ENCODE results near the gene FGGY. TPM values are rescaled to one million over a fixed set of nuclear protein-coding genes. Genes with fewer than 3 reads are reported as not detected.
A peak's percentile ranks its signal among the peaks of the same experiment; 100 is the strongest.

FGGY gene
- total RNA-seq, 1 donor from 2014 or later: 12.6 TPM

GRCh38 chr1:59695252-59695651 is 398.4 kb downstream of the FGGY start:
- no peak for DNase-seq (ENCODE audit: extremely low spot score, unreplicated experiment)
- H3K27ac Mint-ChIP-seq: no peak overlapping the region
- peaks cover 49% of the 10 kb centered on the region for H3K4me1 Mint-ChIP-seq (ENCODE audit: unreplicated experiment)
- no peaks in the 10 kb centered on the region for H3K27me3 Mint-ChIP-seq
- TF ChIP-seq, protein P1, sequence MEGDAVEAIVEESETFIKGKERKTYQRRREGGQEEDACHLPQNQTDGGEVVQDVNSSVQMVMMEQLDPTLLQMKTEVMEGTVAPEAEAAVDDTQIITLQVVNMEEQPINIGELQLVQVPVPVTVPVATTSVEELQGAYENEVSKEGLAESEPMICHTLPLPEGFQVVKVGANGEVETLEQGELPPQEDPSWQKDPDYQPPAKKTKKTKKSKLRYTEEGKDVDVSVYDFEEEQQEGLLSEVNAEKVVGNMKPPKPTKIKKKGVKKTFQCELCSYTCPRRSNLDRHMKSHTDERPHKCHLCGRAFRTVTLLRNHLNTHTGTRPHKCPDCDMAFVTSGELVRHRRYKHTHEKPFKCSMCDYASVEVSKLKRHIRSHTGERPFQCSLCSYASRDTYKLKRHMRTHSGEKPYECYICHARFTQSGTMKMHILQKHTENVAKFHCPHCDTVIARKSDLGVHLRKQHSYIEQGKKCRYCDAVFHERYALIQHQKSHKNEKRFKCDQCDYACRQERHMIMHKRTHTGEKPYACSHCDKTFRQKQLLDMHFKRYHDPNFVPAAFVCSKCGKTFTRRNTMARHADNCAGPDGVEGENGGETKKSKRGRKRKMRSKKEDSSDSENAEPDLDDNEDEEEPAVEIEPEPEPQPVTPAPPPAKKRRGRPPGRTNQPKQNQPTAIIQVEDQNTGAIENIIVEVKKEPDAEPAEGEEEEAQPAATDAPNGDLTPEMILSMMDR (conservative IDR thresholded peaks at IDR 0.05): no peak
- H3K4me3 Mint-ChIP-seq: no peak overlapping the region
- H3K36me3 Mint-ChIP-seq: no peaks in the 10 kb centered on the region
- no peaks in the 10 kb centered on the region for H3K9me3 Mint-ChIP-seq

GRCh38 chr1:59696421-59697115 is 399.7 kb downstream of the FGGY start:
- no peaks in the 10 kb centered on the region for H3K27me3 Mint-ChIP-seq

GRCh38 chr1:59697150-59697800 is 400.4 kb downstream of the FGGY start:
- no peak overlapping the region for H3K4me3 Mint-ChIP-seq
- DNase-seq (ENCODE audit: extremely low spot score, unreplicated experiment): no peak
- no peaks in the 10 kb centered on the region for H3K27me3 Mint-ChIP-seq
- H3K9me3 Mint-ChIP-seq: no peaks in the 10 kb centered on the region
- H3K4me1 Mint-ChIP-seq (ENCODE audit: unreplicated experiment): peaks cover 36% of the 10 kb centered on the region
- TF ChIP-seq, protein P1 (conservative IDR thresholded peaks at IDR 0.05): no peak
- no peak overlapping the region for H3K27ac Mint-ChIP-seq
- H3K36me3 Mint-ChIP-seq: no peaks in the 10 kb centered on the region

More at GRCh38 chr1:59696421-59697115, 399.7 kb downstream of the FGGY start:
- H3K4me3 Mint-ChIP-seq: no peak overlapping the region
- no peaks in the 10 kb centered on the region for H3K36me3 Mint-ChIP-seq
- TF ChIP-seq, protein P1 (conservative IDR thresholded peaks at IDR 0.05): no peak
- no peak overlapping the region for H3K27ac Mint-ChIP-seq
- no peak for DNase-seq (ENCODE audit: extremely low spot score, unreplicated experiment)
- peaks cover 43% of the 10 kb centered on the region for H3K4me1 Mint-ChIP-seq (ENCODE audit: unreplicated experiment)
- no peaks in the 10 kb centered on the region for H3K9me3 Mint-ChIP-seq

DNA sequence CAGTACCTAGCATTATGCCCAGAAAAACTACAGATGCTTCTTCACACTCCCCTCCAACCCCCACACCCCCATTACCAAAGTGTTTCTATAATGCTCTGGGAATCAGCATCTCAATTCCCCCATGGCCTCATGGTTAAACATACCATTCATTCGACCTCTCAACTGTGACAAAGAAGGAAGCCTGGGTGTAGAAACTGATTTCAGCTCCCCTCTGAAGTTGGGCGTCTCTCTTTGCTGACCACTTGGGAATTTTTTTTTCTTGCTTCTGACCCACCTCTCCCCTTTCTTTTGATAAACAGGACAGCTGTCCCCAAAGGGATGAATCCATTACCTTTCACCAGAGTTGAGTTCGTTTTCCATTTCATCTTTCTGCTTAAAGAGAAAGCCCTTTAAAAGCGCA is 401.5 kb downstream of the FGGY start:
- H3K27ac Mint-ChIP-seq: no peak overlapping the region
- H3K4me3 Mint-ChIP-seq: peak overlapping the region; percentile 53
- H3K9me3 Mint-ChIP-seq: no peaks in the 10 kb centered on the region
- H3K4me1 Mint-ChIP-seq (ENCODE audit: unreplicated experiment): peaks cover 26% of the 10 kb centered on the region
- H3K27me3 Mint-ChIP-seq: no peaks in the 10 kb centered on the region
- TF ChIP-seq, protein P1 (conservative IDR thresholded peaks at IDR 0.05): no peak
- H3K36me3 Mint-ChIP-seq: no peaks in the 10 kb centered on the region
- DNase-seq (ENCODE audit: extremely low spot score, unreplicated experiment): no peak

- H3K4me1 Mint-ChIP-seq (ENCODE audit: unreplicated experiment): peaks cover 30% of the 10 kb centered on the region
- no peaks in the 10 kb centered on the region for H3K27me3 Mint-ChIP-seq
- no peaks in the 10 kb centered on the region for H3K9me3 Mint-ChIP-seq
- no peak overlapping the region for H3K27ac Mint-ChIP-seq
- H3K4me3 Mint-ChIP-seq: no peak overlapping the region
- TF ChIP-seq, protein P1 (conservative IDR thresholded peaks at IDR 0.05): peak; percentile 98
- DNase-seq (ENCODE audit: extremely low spot score, unreplicated experiment): no peak
- H3K36me3 Mint-ChIP-seq: no peaks in the 10 kb centered on the region
Observed at GRCh38 chr1:59699227-59699847, 402.4 kb downstream of the FGGY start.

All from type B pancreatic cell (in vitro differentiated cells).